HG03469 (cell line): ENCODE results near the gene MAB21L4.

Experiments
- ATAC-seq: cut with Tn5 transposase; IDR thresholded peaks from one replicate; pipeline ENCODE4 v1.9.1; 2021; ENCODE audit warnings: mild to moderate bottlenecking, moderate library complexity, moderate number of reproducible peaks; ENCODE audit not compliant: unreplicated experiment

Gene MAB21L4

GRCh38 chr2:240913810-240914644 is 18.1 kb upstream of the MAB21L4 start:
- ATAC-seq, result no peak

GRCh38 chr2:240912878-240913809 is 17.2 kb upstream of the MAB21L4 start:
- no peak for ATAC-seq

- no peak for ATAC-seq
These were observed 15.8 kb upstream of the MAB21L4 start for GRCh38 chr2:240911641-240912265.

DNA sequence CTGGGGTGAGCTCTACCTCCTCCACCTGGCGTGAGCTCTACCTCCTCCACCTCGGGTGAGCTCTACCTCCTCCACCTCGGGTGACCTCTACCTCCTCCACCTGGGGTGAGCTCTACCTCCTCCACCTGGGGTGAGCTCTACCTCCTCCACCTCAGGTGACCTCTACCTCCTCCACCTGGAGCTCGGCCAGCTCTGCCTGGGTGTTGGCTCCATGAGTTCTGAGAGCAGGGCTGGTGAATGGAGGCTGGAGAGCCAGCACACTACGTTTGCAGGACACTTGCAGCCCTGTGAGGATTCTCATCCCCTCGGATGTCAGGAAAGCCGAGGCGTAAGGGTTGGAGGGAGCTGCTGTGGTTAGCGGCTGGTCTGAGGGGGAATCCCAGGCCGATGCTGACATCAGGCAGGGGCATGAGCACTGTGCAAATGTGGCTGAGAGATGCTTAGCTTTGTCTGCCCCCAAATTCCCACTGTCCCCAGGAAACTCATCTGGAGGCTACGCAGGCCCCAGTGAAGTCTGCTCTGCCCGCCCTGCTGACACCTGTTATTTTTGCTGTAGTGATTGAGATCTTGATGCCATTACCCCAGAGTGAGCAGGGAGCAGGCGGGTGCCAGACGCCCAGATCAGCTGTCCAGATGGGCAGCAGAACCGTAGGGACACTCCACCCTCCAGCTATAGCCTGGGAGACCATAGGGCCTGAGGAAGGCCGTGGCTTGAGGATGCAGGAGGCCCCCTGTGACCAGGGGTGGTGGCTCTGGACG is 13.4 kb upstream of the MAB21L4 start:
- no peak for ATAC-seq

DNA sequence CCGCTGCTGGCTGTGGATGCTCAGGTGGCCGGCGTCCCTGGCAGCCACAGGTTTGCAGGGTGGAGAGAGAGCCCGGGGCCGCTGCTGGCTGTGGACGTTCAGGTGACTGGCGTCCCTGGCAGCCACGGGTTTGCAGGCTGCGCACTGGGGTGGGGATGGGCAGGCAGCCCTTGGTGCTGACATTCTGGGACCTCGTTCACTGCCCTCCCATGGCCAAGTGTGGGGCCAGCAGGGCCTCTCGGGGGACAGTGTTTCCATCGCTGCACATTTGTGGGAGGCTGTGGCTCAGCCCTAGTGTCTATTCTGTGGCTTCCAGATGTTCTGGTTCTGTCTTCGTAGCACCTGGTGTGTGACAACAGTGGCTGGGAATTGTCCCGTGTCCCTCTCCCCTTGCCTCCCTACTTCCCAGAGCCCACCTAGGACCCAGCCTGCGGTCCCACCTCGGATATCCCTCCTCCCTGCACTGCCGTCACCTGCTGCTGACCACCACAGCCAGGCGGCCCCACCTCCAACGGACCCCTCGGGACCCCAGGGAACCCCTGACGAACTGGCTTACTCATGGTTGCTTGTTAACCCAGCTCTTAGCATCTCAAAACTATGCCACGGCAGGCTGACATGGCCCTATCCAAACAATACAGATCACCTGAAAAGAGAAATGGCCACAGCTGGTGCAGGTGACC is 11.1 kb upstream of the MAB21L4 start:
- ATAC-seq, result no peak

DNA sequence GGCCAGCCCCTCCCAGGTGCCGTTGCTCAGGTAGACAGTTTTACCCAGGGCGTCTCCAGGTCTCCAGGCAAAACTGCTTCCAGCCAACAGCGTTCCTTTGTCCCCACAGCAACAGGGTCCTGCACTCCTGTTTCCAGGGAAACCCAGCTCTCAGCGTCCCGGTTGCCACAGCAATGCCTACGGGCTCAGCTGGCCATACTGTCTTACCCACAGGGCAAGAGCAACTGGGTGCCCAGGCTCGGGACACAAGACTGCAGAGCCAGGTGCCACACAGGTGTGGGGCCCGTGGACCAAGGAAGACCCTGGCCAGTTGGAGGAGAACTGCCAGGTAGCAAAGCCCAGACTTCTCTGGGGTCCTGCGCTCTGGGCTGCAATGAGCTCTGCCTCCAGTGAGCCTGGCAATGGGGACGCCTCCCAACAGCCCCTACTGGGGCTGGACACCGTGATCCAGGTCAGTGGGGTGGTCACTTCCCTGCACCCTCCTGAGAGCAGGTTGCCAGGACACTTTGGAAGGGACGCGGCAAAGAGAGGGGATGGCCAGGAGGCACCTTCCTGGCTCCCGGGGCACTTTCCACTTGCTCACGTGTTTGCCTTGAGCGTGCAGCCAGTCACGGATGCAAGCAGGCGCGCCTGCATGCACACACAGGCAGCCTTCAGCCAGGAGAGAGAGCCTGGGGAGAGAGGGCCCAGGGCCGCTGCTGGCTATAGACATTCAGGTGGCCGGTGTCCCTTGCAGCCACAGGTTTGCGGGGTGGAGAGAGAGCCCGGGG is 10.4 kb upstream of the MAB21L4 start, which contains the start of gene CROCC2:
Gene CROCC2, plus strand, starts transcription at position 196 of the 770 bp plus-strand sequence. Its CDS starts 178 bp downstream, at position 374.
- ATAC-seq, result no peak

GRCh38 chr2:240905176-240905781 is 9.3 kb upstream of the MAB21L4 start:
- ATAC-seq, result no peak

DNA sequence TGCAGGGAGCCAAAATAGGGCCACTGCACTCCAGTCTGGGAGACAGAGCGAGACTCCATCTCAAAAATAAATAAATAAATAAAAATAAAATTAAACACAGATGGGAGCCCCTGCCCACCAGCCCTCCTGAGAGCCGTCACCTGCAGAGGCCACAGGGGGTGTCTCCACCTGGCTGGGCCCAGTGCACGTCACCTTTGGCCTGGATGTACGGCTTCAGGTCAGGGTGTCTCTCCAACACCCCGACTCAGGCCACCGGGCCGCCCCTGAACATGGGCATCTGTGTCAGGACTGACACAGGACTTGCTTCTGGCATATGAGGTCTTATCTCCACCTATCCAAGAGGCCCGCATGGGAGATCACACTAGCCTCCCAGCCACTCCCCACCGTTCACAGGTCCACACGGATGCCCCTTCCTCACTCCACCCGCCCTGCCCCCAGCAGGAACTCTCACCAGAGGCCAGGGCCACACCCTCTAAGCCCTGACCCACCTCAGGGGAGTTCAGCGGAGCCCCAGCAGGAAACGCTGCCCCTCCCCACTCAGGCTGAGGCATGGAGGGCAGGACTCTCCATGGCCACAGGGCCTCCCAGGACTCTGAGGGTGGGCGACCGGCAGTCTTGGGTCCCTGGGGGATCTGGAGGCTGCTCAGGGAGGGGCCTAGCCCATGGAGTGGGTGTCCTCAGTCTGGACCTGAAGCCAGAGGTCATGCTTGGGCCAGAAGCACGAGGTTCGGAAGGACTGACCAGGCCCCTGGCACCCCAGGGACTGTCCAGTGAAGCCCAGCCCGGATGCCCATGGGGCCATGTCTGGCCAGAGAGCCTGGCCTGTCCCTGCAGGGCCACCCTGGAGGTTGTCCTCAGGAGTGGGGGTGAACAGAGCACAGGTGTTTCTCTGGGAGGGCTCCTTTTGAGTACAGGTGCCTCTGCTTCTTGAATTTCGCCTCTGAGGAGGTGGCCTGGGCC is 8.5 kb upstream of the MAB21L4 start:
- no peak for ATAC-seq

DNA sequence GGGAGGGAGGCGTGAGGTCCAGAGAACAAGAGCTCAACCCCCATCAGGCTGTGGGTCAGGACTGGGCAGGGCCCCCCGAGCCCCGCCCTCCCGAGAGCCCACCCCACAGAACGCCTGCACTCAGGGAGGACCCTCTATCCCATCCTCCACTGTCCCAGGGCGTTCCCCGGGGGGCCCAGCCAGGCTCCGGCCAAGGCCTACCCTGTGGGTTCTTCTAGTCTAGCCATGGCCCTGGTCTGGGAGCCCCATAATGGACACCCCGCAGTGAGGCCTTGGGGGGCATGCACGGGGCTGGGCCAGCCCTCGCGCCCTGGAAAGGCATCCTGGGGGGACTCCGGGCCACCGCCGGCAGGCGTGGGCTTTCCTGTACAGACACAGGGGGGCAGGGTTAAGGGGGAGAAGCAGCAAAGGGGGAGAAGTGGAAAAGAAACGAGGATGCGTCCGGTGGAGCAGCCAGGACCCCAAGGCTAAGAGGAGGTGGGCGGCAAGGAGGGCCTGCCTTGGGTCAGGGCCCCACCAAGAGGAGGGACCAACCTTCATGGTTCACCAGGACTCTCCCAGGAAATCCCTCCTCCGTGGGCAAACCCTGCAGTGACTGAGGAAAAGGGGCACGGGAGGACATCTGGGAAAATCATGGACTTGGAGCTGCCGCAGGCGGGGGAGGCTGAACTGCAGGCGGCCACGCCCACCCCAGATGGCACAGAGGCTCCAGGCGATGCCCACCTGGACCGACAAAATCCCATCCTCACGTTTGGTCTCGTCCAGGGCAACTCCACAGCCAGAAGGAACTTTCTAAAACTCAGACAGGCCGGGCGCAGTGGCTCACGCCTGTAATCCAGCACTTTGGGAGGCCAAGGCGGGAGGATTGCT is 7.5 kb upstream of the MAB21L4 start:
- ATAC-seq, result no peak

DNA sequence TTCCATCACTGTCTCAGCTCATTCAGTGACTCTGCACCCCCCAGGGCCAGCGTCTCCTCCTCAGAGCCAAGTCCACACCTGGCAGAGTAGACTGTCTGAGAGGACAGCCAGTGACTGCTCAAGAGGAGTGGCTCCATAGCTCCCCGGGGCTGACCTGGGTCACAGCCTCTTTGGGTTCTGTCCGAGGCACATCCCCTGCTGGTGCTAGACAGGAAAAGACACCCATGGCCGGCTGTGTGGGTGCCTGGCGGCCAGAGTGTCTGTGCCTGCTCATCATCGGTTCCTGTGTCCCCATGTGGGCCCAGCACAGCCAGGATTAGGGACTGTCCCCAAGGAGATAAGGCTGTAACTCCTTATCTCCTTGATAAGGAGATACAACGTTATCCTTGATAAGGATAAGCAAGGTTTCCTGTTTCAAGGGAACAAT is 6.7 kb upstream of the MAB21L4 start:
- no peak for ATAC-seq

DNA sequence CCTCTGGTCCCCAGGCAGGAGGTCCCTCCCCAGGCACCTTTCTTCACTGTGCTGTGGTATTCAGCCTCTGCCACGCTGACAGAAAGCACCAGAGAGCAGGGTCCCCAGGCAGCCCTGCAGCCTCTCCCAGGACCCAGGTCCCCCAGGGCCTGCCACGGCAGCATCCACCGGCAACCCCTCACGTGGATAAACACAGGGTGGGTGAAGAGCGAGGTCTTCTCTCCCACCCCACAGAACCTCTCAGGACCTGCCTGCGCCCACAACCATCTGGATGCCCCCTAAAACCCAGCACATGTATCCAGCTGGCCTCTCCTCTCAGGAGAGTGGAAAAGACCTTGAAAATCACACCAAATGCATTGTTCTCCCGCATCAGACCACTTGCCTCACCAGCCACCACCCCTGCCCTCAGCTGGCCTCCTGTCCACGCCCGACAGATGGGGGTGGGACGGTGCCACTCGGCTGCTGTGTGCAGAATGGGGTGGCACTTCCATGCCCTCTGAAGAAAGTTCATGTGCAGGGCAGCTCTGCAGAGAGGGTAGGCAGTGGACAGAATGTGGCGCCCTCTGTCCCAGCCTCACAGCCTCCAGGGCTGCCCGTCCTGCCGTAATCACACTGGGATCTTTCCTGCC is 6.1 kb upstream of the MAB21L4 start:
- ATAC-seq, result no peak

GRCh38 chr2:240900141-240900860 is 4.3 kb upstream of the MAB21L4 start:
- no peak for ATAC-seq

GRCh38 chr2:240899468-240899865 is 3.5 kb upstream of the MAB21L4 start:
- ATAC-seq, result no peak

DNA sequence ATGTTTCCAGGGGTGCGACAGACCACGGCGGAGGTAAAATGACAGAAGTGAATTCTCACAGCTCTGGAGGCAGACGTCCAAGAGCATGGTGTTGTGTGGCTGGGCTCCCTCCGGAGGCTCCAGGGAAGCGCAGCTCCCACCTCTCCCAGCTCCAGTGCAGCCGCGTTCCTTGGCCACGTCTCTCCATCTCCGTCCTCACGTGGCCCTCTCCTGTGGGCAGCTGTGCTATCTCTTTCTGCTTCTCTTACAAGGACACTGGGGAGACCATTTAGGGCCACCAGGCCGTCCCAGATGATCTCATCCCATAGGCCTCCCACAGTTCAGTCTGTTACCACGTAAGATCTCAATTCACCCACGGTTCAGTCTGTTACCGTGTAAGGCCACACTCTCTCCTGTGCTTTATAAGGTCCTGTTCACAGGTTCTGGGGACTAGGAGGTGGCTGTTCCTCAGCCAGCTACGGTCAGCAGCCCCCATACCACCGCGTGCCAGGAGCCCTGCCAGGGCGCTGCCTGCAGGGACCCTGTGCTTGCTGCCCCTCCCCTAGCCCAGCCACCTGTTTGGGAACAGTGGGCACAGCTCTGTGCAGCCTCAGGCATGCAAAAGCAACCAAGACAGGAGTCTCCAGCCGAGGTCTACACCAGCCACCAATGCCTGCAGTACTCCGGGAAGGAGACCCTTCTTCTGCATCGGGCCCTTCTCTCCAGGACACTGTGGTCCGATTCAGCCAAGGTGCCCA is 2.9 kb upstream of the MAB21L4 start:
- no peak for ATAC-seq
